ENCODE data around the gene ABRACL.
"Not testable (repeated sequence)": the region's sequence is repeated elsewhere in the genome, so short reads cannot be mapped to it uniquely, and the experiment has no call there.

Gene ABRACL

GRCh38 chr6:139037490-139037889 lies 8.9 kb downstream of the ABRACL start:
- TF ChIP-seq CTCF (IDR thresholded peaks at IDR 0.05; ENCODE audit: borderline replicate concordance, control extremely low read depth, extremely low read depth, insufficient read depth, missing control alignments): no peak
- in situ Hi-C loops (cut with MboI; ENCODE audit: low sequenced_read_pairs, unreplicated experiment): no loop called here
- DNase-seq (ENCODE audit: low spot score): no peak

- in situ Hi-C loops (cut with MboI; ENCODE audit: low sequenced_read_pairs, unreplicated experiment): no loop called here
- DNase-seq (ENCODE audit: low spot score): no peak
- no peak for TF ChIP-seq CTCF (IDR thresholded peaks at IDR 0.05; ENCODE audit: borderline replicate concordance, control extremely low read depth, extremely low read depth, insufficient read depth, missing control alignments)
These were observed 15.7 kb downstream of the ABRACL start for GRCh38 chr6:139044250-139044649.

- no peak for DNase-seq (ENCODE audit: low spot score)
- no peak for TF ChIP-seq CTCF (IDR thresholded peaks at IDR 0.05; ENCODE audit: borderline replicate concordance, control extremely low read depth, extremely low read depth, insufficient read depth, missing control alignments)
- in situ Hi-C loops (cut with MboI; ENCODE audit: low sequenced_read_pairs, unreplicated experiment): no loop called here
These were observed 19.1 kb downstream of the ABRACL start for GRCh38 chr6:139047677-139048076.

GRCh38 chr6:139048912-139049311 lies 20.4 kb downstream of the ABRACL start:
- in situ Hi-C loops (cut with MboI; ENCODE audit: low sequenced_read_pairs, unreplicated experiment); DNase-seq (ENCODE audit: low spot score): not testable (repeated sequence)

GRCh38 chr6:139050131-139050769 lies 21.7 kb downstream of the ABRACL start:
- DNase-seq (ENCODE audit: low spot score); in situ Hi-C loops (cut with MboI; ENCODE audit: low sequenced_read_pairs, unreplicated experiment): not testable (repeated sequence)

GRCh38 chr6:139050770-139051313 lies 22.3 kb downstream of the ABRACL start:
- DNase-seq (ENCODE audit: low spot score): no peak
- no peak for TF ChIP-seq CTCF (IDR thresholded peaks at IDR 0.05; ENCODE audit: borderline replicate concordance, control extremely low read depth, extremely low read depth, insufficient read depth, missing control alignments)
- in situ Hi-C loops (cut with MboI; ENCODE audit: low sequenced_read_pairs, unreplicated experiment): no loop called here

GRCh38 chr6:139051396-139052060 lies 23.0 kb downstream of the ABRACL start:
- in situ Hi-C loops (cut with MboI; ENCODE audit: low sequenced_read_pairs, unreplicated experiment): no loop called here
- no peak for DNase-seq (ENCODE audit: low spot score)
- TF ChIP-seq CTCF (IDR thresholded peaks at IDR 0.05; ENCODE audit: borderline replicate concordance, control extremely low read depth, extremely low read depth, insufficient read depth, missing control alignments): no peak

Measured in GM13976 (cell line).